H9 (cell line): ENCODE data around the gene GPR35. TPM values are rescaled to one million over a fixed set of nuclear protein-coding genes. Genes with fewer than 3 reads are reported as not detected.

Source experiments
- DNase-seq: peaks from one replicate; pipeline ENCODE4 v3.0.0-alpha.2; 2017
- H2AFZ ChIP-seq: one replicate; pipeline ENCODE4 v1.6.1; 2013; ENCODE audit warnings: mild to moderate bottlenecking, low read length, control low read depth, moderate library complexity
- H2AK5ac ChIP-seq: 2 replicates; pipeline ENCODE4 v1.6.1; 2013; ENCODE audit warnings: low read length, control low read depth, mixed read lengths; ENCODE audit not compliant: insufficient read length
- H2BK120ac ChIP-seq: one replicate; pipeline ENCODE4 v1.6.1; 2013; ENCODE audit warnings: low read depth, mild to moderate bottlenecking, low read length, control low read depth, inconsistent platforms; ENCODE audit not compliant: poor library complexity, severe bottlenecking
- H2BK12ac ChIP-seq: 2 replicates; pipeline ENCODE4 v1.6.1; 2013; ENCODE audit warnings: low read length, control low read depth, mixed read lengths, low read depth; ENCODE audit not compliant: insufficient read length
- H2BK15ac ChIP-seq: 2 replicates; pipeline ENCODE4 v1.6.1; 2013; ENCODE audit warnings: low read depth, low read length, control low read depth
- H2BK20ac ChIP-seq: one replicate; pipeline ENCODE4 v1.6.1; 2013; ENCODE audit warnings: low read depth, mild to moderate bottlenecking, low read length, control low read depth, inconsistent platforms; ENCODE audit not compliant: poor library complexity, severe bottlenecking
- H2BK5ac ChIP-seq: 2 replicates; pipeline ENCODE4 v1.6.1; 2013; ENCODE audit warnings: low read length, control low read depth, mixed read lengths; ENCODE audit not compliant: insufficient read length
- H3K14ac ChIP-seq: 2 replicates; pipeline ENCODE4 v1.6.1; 2013; ENCODE audit warnings: low read length, control low read depth; ENCODE audit not compliant: insufficient read depth
- H3K18ac ChIP-seq: 2 replicates; pipeline ENCODE4 v1.6.1; 2013; ENCODE audit warnings: low read depth, mild to moderate bottlenecking, mixed read lengths, low read length, control low read depth; ENCODE audit not compliant: insufficient read length
- H3K23ac ChIP-seq: 2 replicates; pipeline ENCODE4 v1.6.1; 2013; ENCODE audit warnings: low read length, control low read depth, mixed read lengths, low read depth; ENCODE audit not compliant: insufficient read length
- H3K23me2 ChIP-seq: 2 replicates; pipeline ENCODE4 v1.6.1; 2013; ENCODE audit warnings: low read depth, mild to moderate bottlenecking, mixed read lengths, low read length, control low read depth; ENCODE audit not compliant: insufficient read length, poor library complexity, severe bottlenecking
- H3K27ac ChIP-seq: 2 replicates; pipeline ENCODE4 v1.5.1; 2013; ENCODE audit warnings: low read length, control low read depth, mixed read lengths, low read depth; ENCODE audit not compliant: insufficient read length
- H3K27me3 ChIP-seq: 2 replicates; pipeline ENCODE4 v1.6.1; 2013; ENCODE audit warnings: low read length, control low read depth, inconsistent platforms; ENCODE audit not compliant: insufficient read depth
- H3K4ac ChIP-seq: 2 replicates; pipeline ENCODE4 v1.6.1; 2013; ENCODE audit warnings: low read depth, mild to moderate bottlenecking, control low read depth, inconsistent platforms, low read length, moderate library complexity
- H3K4me1 ChIP-seq: 2 replicates; pipeline ENCODE4 v1.6.1; 2013; ENCODE audit warnings: low read length, control low read depth, inconsistent platforms; ENCODE audit not compliant: insufficient read depth
- H3K4me2 ChIP-seq: 2 replicates; pipeline ENCODE4 v1.6.1; 2013; ENCODE audit warnings: low read length, control low read depth, mixed read lengths; ENCODE audit not compliant: insufficient read length, insufficient read depth
- H3K56ac ChIP-seq: 2 replicates; pipeline ENCODE4 v1.6.1; 2013; ENCODE audit warnings: low read depth, mild to moderate bottlenecking, mixed read lengths, low read length, control low read depth; ENCODE audit not compliant: insufficient read length
- H3K79me1 ChIP-seq: 2 replicates; pipeline ENCODE4 v1.6.1; 2013; ENCODE audit warnings: low read depth, mild to moderate bottlenecking, moderate library complexity, low read length, control low read depth, inconsistent platforms; ENCODE audit not compliant: insufficient read depth, poor library complexity, severe bottlenecking
- H3K79me2 ChIP-seq: 2 replicates; pipeline ENCODE4 v1.6.1; 2013; ENCODE audit warnings: low read length, control low read depth, inconsistent platforms; ENCODE audit not compliant: insufficient read depth
- H3K9ac ChIP-seq: 2 replicates; pipeline ENCODE4 v1.6.1; 2013; ENCODE audit warnings: low read length, control low read depth, mixed read lengths; ENCODE audit not compliant: insufficient read length; ENCODE audit errors: extremely low read depth
- H3K9me3 ChIP-seq: one replicate; pipeline ENCODE4 v1.6.1; 2013; ENCODE audit warnings: low read depth, low read length, inconsistent platforms; ENCODE audit not compliant: control insufficient read depth
- H3T11ph ChIP-seq: one replicate; pipeline ENCODE4 v1.6.1; 2013; ENCODE audit warnings: mild to moderate bottlenecking, low read length, control low read depth, inconsistent platforms
- H4K20me1 ChIP-seq: one replicate; pipeline ENCODE4 v1.6.1; 2013; ENCODE audit not compliant: control insufficient read depth, insufficient read length, insufficient read depth
- H4K5ac ChIP-seq: 2 replicates; pipeline ENCODE4 v1.6.1; 2013; ENCODE audit warnings: low read depth, mild to moderate bottlenecking, mixed read lengths, low read length, control low read depth; ENCODE audit not compliant: insufficient read length
- H4K8ac ChIP-seq: replicated peaks from 2 replicates; pipeline ENCODE4 v1.6.1; 2013; ENCODE audit warnings: low read length, control low read depth, mixed read lengths, low read depth; ENCODE audit not compliant: insufficient read length
- H4K91ac ChIP-seq: 2 replicates; pipeline ENCODE4 v1.6.1; 2013; ENCODE audit warnings: low read depth, mild to moderate bottlenecking, moderate library complexity, mixed read lengths, low read length, control low read depth; ENCODE audit not compliant: insufficient read length
- H3K27ac Mint-ChIP-seq, 3 experiments: 2 replicates in 2 of 3; 3 replicates in 1 of 3; pipeline ENCODE4 v1.8.0; 2020 to 2021; ENCODE audit warnings: mixed read lengths in 3 of 3, mild to moderate bottlenecking in 1 of 3, moderate library complexity in 1 of 3
- H3K27me3 Mint-ChIP-seq: 2 replicates; pipeline ENCODE4 v1.8.0; 2021; ENCODE audit warnings: low read depth, mild to moderate bottlenecking, moderate library complexity, mixed read lengths
- H3K36me3 Mint-ChIP-seq, 3 experiments: 2 replicates in 2 of 3; 3 replicates in 1 of 3; pipeline ENCODE4 v1.8.0; 2020 to 2021; ENCODE audit warnings: low read depth in 3 of 3, mixed read lengths in 3 of 3; ENCODE audit not compliant: insufficient read depth in 1 of 3
- H3K4me1 Mint-ChIP-seq, 2 experiments: 2 replicates each; pipeline ENCODE4 v1.8.0; 2020; ENCODE audit warnings: mixed read lengths in 2 of 2
- H3K4me3 Mint-ChIP-seq, 2 experiments: 2 replicates in 1 of 2; 3 replicates in 1 of 2; pipeline ENCODE4 v1.8.0; 2020 to 2021; ENCODE audit warnings: mild to moderate bottlenecking in 2 of 2, mixed read lengths in 2 of 2, moderate library complexity in 1 of 2
- H3K9me3 Mint-ChIP-seq, 2 experiments: 2 replicates in 1 of 2; 3 replicates in 1 of 2; pipeline ENCODE4 v1.8.0; 2020; ENCODE audit warnings: mild to moderate bottlenecking in 2 of 2, mixed read lengths in 2 of 2, moderate library complexity in 1 of 2
- CTCF ChIP-seq: fragments of 200-600 bp; sonication (generic); conservative IDR thresholded peaks from 3 replicates; pipeline ENCODE4 v1.8.0; 2021; ENCODE audit warnings: antibody characterized with exemption, mild to moderate bottlenecking
- WGBS: extraction: QIAGEN DNeasy Blood & Tissue Kit; methylation state at CpG from one replicate; pipeline ENCODE4 v1.1.7; 2013; ENCODE audit warnings: missing lambda C conversion rate, low lambda C conversion rate, mixed read lengths; ENCODE audit not compliant: insufficient read length; ENCODE audit errors: extremely low coverage; 5-methylcytosine and 5-hydroxymethylcytosine counted together
- total RNA-seq: library from RNA; stranded (reverse); gene quantifications from 2 replicates; pipeline ENCODE4 v1.2.1, GENCODE V29; 2021

Gene GPR35
- total RNA-seq, 1 experiment from 2014 or later: 1.4 TPM

DNA sequence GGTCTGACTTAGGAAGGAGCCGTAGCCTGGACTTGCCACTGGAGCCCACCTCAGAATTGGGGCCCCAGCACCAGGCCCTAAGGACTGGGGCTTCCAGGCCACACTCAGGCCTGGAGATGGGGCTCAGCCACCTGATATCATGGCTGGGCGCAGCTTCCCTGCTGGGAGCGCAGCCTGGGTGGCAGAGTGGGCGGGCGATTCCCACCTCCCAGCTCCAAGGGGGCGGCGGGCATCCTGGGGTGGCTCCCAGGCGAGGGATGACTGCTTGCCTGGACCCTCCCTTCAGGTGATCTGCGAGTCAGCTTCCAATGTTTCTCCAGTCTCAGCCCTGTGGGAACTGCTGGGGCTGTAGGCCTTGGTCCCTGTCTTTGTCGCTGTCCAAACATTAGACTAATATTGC, 20.1 kb downstream of the GPR35 start:
- no peaks in the 10 kb centered on the region for H3K9me3 ChIP-seq
- no CpG with 5 or more reads among the region's 10 CpGs for WGBS
- no peaks in the 10 kb centered on the region for H3K23me2 ChIP-seq
- Mint-ChIP-seq H3K4me1 (peaks cover 9 to 17% of the 10 kb centered on the region in 2 experiments), H3K27me3 (peaks cover 41% of the 10 kb centered on the region), H3K27ac (no peak overlapping the region), H3K9me3 (no peaks in the 10 kb centered on the region; a peak in 2 of 5 replicates), H3K4me3 (no peak overlapping the region), H3K36me3 (no peaks in the 10 kb centered on the region)
- no peak overlapping the region for H4K91ac ChIP-seq
- H3K27ac ChIP-seq: no peak overlapping the region
- H2AFZ ChIP-seq: no peak overlapping the region
- no peak overlapping the region for H2AK5ac ChIP-seq
- no peaks in the 10 kb centered on the region for H4K20me1 ChIP-seq
- H3K9ac ChIP-seq: no peak overlapping the region
- no peak overlapping the region for H2BK12ac ChIP-seq
- peak; percentile 8 for DNase-seq
- no peak overlapping the region; the same call in 1 of the 2 replicates for H3K14ac ChIP-seq
- H3K23ac ChIP-seq: no peak overlapping the region
- no peak overlapping the region for H2BK20ac ChIP-seq
- no peak overlapping the region for H2BK5ac ChIP-seq
- no peak overlapping the region for H3K4me2 ChIP-seq
- no peak overlapping the region for H4K8ac ChIP-seq
- H3T11ph ChIP-seq: no peak overlapping the region
- no peak overlapping the region for H2BK15ac ChIP-seq
- no peaks in the 10 kb centered on the region for H3K79me2 ChIP-seq
- H4K5ac ChIP-seq: no peak overlapping the region
- H3K27me3 ChIP-seq: no peaks in the 10 kb centered on the region
- TF ChIP-seq CTCF: no peak
- H3K79me1 ChIP-seq: no peaks in the 10 kb centered on the region
- H2BK120ac ChIP-seq: no peak overlapping the region
- H3K18ac ChIP-seq: no peak overlapping the region
- H3K4ac ChIP-seq: no peak overlapping the region
- H3K56ac ChIP-seq: no peak overlapping the region
- H3K4me1 ChIP-seq: no peaks in the 10 kb centered on the region
